Activated CD8-positive, alpha-beta memory T cell treated with anti-CD3 and anti-CD28 coated beads for 4 hours (primary cell): ENCODE measurements around the gene FOXJ1.

ENCODE experiments used
- DNase-seq, 2 donors: peaks; one replicate each; pipeline ENCODE4 v3.0.0-alpha.2; 2020; ENCODE audit warnings: low read depth in 2 of 2

The FOXJ1 gene

DNA sequence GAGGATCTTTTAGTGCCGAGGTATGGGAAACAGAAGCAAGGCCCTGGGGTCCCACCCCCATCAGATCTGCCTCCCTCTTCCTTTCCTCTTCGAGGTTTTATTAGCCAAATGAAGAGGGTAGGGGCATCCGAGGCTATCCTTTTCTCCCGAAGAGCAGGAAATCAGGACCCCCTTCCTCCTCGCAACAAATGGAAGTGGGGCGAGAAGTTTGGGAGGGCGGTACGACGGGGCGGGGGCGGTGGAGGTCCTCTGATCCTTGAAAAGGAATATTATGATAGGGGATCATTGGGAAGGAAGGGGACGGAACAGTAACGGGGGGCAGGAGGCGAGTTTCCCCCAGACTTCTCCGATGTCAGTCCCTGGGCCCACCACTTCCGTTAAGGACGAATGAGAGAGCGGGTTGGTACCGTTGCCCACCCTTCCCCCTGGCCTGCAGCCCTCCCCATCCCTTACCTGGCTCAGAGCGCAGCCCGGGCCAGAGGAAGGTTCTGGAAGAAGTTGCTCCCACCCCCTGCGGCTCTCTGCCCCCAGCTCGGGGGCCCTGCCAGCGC is 309 bp downstream of the FOXJ1 start:
- no peak for DNase-seq

DNA sequence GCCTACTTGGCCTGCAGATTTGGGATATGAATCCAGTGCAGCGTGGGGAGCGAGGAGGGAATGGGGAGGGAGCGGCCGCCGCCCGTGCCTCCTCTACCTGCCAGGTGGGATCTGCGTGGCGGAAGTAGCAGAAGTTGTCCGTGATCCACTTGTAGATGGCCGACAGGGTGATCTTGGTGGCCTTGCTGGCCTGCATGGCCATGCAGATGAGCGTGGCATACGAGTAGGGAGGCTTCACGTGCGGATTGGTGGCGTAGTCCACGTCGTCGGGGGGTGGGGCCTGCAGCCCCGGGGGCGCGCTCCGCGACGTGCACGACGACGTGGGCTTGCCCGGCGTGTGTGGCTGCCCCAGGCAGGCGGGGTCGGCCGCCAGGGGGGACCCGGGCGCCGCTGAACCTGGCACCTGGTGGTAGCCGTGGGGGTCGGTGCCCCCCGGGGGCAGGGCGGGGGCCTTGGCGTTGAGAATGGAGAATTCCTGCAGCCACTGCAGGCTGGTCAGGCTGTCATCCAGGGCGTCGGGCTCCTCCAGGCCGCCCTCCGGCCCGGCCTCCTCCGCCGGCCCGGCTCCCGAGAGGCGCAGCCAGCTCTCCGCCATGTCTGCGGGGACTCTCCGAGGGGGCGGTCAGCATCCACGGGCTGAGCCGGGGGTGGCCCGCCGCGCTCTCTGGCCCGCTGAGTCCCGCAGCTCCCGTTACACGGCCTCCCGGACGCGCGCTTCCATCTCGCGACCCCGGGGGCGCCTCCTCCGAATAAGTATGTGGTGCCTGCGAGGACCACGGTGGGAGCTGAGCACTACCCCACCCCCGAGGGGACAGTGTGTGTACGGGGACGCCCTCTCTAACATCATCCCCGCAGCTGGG is 1.0 kb downstream of the FOXJ1 start:
- DNase-seq = peak in 1 of 2 donors; percentile 31

DNA sequence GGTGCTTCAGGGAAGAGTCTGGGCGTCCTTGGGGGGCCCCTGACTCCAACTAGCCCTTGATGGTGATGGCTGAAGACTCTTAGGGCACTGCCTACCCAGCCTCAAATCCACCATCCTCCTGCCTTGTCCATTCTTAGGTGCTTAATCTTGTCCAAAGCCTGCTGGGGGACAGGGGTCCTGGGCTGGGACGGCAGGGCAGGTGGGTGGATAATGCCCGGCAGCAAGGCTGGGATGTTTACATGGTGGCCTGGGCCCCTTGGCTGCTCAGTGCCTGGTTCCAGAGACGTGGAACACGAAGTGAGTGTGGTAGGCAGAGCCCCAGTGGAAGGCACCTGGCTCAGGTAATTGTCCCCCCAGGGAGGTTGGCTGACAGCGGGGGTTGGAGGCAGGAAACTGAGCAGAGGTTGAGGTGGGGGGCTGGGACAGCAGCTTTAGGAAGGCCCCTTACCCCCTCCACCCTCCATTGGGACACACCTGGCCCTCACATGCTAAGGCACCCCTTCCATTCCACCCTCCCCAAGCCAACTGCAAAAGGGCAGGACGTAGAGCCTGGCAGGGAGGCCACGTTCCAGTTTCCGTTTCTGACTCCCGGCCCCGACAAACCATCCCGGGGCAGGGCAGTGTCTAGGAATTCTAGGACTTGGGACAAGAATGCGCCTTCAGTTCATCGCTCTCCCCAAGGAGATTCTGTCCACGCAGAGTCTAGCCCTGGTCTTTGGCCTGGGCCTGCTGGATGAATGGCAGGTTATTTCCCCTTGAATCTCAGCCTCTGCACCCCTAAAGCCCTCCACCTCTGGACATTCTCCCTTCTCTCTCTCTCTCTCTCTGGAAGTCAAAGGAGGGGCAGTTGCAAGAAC is 1.9 kb downstream of the FOXJ1 start:
- no peak for DNase-seq

DNA sequence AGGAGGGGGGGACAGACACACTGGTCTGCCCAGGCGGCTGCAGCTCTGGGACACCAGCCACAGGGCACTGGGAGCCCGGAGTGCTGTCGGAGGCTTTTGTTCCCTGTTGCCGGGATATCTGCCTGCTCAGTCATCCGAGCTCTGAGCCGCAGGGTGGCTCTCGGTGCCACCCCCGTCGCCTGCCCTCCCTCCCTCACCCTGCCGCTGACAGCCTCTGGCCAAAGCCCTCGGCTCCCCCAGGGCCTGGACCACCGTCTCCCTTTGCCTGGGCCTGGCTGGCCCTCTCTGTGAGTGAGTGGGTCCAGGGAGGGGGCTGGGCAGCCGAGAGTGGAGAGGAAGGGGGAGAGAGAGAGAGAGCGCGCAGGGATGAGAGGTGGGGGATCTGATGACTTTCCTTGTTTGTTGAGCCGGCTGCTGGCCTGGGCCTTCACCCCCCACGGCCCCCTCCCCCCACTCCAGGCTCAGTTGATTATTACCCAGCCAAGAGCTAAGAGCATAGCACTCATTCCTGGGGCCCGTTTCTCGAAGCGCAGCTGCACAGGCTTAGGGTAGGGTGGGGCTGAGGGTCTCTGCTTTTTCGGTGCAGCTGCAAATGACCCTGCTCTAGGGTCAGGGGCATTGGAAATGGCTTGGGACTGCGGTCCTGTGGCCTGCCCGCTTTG is 2.7 kb downstream of the FOXJ1 start:
- DNase-seq = no peak

DNA sequence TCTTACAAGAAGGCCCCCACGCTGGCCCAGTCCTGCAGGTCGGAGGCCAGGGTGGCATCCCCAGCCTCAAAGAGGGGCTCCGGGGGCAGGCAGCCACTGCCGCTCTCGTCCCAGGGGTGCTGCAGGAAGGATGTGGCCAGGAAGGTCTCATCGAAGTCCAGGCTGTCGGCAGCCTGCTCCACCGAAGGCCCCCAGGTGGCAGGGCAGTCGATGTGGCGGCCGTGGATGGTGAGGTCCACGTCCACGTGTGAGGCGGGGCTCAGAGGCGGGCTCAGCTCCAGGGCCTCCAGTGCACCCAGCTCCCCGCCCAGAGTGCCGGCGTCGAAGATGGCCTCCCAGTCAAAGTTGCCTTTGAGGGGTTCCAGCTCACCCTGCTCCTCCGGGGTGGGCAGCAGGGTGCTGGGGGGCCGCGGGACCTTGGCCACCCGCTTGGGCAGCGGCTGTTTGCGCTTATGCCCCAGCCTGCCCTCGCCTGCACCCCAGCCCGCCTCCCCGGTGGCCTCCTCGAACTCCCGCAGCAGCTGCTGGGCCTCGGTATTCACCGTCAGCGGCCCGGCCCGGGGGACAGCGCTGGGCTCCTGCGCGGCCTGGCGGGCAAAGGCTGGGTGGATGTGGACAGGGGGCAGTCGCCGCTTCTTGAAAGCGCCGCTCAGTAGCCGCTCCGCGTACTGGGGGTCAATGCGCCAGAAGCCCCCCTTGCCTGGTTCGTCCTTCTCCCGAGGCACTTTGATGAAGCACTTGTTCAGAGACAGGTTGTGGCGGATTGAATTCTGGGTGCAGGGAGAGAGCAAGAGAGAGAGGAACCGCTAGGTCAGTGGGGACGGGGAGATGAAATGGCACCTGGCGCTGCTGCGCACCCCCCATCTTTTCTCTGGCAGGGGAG is 3.5 kb downstream of the FOXJ1 start:
- no peak for DNase-seq

DNA sequence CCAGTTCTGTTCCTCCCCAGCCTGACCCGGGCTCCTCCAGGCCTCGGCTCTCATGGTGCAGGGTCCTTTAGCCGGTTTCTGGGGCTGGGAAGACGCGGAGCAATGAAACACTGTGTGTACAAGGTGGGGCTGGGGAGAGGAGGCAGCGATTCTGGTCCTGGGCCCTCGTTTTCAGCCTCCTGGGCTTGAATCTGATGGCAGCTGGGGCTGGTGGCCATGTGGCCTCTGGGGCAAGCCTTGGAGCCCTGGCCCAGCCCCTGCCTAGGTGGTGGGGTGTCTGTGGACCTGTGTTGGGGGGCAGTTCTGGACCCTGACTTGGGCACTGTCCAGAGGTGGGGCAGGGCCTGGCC is 4.1 kb downstream of the FOXJ1 start:
- no peak for DNase-seq

DNA sequence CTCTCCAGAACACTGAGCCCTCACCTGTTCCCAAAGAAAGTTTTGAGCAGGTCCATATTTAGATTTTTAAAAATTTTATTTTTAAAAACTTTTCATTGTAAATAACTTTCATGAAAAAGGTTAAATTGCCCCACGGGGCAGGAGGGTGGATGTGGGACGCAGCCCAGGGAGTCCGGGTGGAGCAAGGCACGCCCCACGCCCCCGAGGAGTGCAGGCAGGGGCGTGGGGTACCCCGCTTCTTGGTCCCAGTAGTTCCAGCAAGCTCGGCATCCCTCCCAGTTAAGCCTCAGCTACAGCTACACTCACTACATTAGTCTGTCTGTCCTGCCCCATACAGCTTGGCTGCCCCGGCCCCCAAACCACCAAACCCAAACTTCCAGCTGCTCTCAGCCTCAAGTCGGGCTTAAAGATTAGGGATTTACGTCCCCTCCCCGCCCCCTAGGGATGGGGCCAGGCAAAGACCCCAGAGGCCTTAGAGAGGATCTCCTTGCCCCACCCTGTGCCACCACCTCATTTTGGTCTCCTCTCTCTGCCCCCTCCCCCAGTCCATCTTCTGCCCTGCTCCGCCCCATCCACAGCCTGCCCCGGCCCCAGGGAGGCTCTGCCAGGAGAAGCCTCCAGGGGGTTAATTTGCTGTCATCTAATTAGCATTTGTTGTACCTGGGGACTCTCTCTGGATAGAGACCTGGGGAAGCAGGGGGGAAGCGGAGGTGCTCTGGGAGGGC is 4.6 kb downstream of the FOXJ1 start:
- no peak for DNase-seq

DNA sequence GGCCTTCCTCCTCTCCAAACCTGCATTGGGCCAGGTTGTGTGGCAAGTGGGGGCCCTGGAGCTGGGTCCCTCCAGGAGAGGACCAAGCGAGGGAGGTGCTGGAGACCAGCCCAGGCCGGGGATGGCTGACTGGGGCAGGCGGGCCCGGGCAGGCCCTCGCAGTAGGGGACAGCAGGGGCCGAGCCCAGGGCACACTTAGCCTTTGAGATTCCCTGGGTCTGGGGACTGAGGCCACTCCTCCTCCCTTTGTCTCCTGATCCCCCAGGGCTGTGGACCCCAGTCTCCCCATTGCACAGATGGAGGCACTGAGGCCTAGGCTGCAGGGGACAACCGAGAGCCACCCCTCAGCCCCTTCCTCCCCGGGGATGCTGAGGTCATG is 5.2 kb downstream of the FOXJ1 start:
- DNase-seq = no peak

DNA sequence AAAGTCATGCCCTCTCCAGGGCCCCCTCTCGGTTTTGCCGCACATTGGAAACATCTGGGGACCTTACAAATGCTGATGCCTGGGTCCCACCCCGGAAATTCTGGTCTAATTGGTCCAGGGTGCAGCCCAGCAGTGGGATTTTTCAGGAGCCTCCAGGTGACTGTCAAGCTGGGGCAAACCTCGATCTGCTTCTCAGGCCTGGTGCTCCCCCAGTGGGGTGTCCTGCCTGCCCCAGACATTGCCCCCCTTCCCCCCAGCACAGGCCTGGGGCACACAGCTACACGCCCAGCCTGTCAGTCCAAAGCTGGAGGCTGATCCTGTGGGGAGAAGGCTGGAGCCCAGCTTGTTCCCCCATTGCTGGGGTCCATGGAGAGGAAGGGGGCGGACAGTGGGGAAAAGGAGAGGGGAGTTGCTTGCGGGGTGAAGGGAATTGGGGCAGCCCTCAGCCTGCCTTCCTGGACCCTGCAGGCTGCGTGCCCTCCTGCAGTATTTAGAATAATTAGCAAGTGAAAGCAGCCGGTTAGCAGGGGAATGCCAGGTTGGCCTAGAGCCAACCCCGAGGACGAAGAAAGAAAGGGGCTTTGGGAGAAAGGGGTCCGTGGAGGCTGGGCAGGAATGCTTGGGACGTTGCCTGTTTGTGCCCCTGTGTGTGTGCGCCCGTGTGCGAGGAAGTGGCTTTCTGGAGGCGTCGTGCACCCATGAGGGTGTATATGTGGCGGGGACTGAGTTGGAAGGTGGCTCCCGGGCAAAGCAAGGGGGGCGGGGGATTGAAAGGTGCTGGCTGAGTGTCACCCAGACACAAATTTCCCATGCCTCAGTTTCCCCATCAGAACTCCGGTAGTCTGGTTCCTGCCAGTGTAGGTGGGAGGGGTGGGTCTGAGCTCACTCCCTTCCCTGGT is 5.9 kb downstream of the FOXJ1 start:
- no peak for DNase-seq

DNA sequence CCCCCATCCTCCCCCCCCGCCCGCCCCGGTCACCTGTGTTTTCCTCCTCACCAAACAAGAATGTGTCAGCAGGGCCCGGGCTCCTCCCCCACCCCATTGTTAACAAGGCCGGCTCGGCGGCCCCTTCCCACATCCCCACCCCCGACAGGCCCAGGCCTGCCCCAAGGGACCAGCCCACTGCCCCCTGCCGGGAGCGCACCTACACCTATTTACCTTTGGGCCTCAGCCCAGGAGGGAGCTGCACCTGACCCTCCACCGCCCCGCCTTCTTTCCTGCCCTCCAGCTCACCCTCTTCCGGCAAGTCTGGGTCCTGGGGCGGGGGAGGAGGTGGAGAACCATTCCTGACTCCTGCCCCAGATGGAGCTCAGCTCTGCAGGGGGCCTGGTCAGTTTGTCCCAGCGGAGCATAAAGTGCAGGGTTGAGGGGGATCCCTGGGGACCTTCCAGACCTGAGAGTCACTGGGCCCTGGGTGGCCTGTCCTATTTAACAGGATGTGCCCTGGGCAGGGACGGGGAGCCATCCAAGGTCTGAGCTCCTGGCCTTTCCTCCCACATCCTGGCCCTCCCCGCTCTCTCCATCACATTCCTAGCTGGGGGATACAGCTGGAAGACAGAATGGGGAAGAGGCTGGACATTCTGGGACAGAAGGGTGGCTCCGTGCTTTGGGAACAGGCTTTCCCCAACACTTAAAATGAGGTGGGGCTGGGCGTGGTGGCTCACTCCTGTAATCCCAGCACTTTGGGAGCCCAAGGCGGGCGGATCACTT is 8.3 kb downstream of the FOXJ1 start:
- DNase-seq = no peak

DNA sequence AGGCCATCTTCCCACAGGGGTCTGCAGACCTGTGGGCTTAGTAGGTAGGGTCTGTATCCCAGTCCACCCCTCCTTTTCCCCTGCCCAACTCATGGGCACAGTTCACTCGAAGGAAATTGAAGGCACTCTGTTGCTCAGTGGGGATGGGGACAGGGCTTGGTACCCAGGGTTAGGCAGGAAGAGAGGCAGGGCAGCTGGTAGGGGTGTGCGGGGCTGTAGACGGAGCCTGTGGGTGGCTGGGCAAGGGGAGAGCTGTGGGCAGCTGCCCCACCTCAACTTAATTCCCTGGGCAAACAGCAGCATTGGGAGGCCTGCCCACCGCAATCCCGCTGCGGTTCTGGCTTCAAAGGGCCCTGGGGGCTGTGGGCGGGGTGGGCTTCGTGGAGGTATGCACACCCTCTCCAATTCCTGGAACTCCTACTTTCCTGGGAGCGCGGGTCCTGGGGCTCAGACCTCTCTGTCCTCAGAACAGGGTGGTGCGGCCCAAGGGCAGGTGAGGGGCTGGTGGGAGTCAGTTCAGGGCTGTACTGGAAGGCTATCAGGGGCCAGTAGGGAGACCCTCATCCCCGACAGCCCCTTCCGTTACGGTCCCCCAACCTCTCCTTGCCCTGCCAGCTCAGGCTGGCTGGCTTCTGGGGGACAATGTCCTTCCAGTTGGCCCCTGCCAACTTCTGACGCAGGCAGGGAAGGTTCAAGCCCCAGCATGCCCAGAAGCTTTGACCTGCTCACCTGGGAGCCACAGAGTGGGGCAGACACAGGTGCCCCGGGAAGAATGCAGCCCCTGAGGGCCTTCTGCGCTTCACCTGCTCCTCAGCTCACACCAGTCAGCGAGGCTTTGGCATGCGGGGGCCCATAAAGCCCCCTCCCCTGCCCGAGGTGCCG is 9.1 kb downstream of the FOXJ1 start:
- DNase-seq = no peak

DNA sequence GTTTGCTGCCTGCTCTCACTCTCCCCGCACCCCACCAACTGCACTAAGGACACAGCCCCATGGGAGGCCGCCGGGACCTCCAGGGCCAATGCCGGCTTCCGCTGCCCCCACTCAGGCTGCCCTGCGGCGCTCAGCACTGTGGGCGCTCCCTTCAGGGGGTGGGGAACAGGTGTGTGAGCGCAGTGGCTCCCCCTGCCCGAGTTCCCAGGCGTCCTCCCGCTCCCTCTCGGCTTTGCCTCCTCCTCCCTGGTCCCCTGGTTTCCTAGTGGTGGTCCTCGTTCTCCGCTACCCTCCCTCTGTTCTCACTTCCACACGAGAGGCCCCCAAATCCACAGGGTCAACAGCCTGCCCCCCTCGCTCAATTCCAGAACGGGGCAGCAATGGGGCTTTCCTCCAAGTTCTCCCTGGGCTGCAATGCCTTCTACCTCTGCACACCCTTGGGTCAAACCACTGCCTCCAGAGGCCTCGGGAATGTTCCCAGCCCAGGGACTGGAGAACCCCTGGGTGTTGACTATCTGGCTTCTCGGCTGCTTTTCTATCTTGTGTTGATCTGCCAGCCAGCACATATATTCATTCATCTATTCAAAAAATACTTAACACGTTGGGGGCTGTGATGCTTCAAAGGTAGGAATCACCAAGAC is 9.9 kb downstream of the FOXJ1 start:
- no peak for DNase-seq

DNA sequence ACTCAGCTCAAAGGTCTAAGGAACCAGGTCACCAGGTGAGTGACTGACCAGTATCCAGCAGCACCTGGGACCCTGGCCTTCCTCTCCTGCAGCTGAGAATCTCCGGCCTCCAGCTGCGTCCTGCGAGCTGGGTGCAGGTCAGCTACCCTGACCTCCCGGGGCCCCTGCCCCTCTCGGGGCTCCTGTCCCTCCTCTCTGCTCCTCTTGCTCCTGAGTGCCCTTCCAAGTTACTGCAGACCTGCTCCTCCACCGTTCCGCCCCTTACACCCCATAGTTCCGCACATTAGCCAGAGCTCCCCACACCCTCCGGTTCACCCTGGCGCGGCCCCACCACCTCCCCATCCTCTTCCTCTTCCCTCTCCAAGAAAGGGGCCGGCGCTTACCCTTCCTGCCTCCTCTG is 10.6 kb downstream of the FOXJ1 start:
- no peak for DNase-seq

DNA sequence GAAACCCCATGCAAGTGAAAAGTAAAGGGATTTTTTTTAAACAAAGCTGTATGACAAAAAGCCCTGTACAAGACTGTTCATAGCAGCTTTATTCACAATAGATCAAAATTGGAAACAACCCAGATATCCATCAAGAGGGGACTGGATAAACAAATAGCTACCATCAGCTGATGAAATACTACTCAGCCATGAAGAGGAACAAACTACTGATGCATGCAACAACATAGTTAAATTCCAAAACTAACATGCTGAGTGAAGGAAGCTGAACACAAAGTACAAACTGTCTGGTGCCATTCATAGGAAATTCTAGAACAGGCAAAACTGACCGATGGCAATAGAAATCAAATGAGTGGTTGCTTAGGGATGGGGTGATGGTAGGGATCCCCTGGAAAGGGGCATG is 15.1 kb downstream of the FOXJ1 start:
- DNase-seq = no peak

DNA sequence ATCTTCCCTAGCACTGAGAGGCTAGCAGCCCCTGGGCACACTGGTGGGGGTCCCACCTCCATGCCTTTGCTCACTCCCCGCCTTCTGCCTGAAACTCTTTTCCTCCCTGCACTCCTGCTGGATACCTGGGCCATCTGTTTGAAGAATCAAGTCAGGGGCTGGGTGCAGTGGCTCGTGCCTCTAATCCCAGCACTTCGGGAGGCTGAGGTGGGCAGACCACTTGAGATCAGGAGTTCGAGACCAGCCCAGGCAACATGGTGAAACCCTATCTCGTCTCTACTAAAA is 15.7 kb downstream of the FOXJ1 start:
- no peak for DNase-seq

DNA sequence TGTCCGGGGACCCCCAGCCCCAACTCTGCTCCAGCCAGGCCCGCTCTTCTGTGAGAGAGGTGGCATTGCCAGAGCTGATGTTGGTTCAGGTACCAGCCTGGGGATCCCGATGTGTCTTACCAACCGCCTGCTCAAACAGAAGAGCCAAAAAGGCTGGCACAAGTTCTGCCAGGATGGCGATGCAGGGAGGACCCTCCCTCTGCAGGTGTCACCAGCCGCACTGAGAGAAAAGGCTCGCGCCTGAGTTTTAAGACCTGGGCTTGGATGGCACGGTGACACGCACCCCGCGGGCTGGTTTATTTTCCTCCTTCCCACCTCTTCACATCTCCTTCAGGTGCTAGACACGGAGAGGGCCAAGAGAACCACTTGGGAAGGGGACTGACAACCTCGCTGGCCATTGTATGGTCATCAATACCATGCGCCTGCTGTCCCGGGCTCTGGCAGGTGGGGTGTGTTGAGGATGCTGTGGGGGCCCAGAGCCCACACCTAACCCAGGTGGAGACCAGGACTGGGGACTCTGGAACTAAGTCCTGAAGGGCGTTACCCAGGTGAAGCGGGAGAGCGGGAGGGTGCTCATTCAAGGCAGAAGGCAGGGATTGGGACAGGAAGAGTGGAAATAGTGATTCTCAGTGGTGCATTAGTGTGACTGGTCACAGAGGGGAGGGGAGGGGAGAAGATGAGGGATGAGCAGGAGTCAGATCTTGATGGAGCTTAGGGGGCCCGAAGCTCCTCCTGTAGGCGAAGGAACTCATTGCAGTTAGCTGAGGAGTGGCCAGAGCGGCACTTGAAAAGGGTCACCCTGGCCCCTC is 16.3 kb downstream of the FOXJ1 start:
- DNase-seq = no peak
